HepG2 (cell line): ENCODE results near the gene GIPC2. TPM values are rescaled to one million over a fixed set of nuclear protein-coding genes. Genes with fewer than 3 reads are reported as not detected.
A peak's percentile ranks its signal among the peaks of the same experiment; 100 is the strongest.

ENCODE experiments used
- CHD2 ChIP-seq: IDR thresholded peaks from 2 replicates; pipeline ENCODE4 v1.6.1; 2011; ENCODE audit warnings: low read depth, low read length, improper control_type of control experiment
- FOXP1 ChIP-seq, 2 experiments: fragments of 450-650 bp in 1 of 2; IDR thresholded peaks; 2 replicates each; pipeline ENCODE4 v1.6.1; 2017 to 2018; ENCODE audit warnings: antibody characterized with exemption in 1 of 2
- HOXA9 ChIP-seq: sonication (generic); formaldehyde crosslinking; IDR thresholded peaks from 2 replicates; pipeline ENCODE4 v1.8.1; 2022; ENCODE audit warnings: missing genetic modification reagents, mild to moderate bottlenecking, moderate library complexity, borderline replicate concordance
- KDM5B ChIP-seq: sonication (generic); formaldehyde crosslinking; IDR thresholded peaks from 2 replicates; pipeline ENCODE4 v1.4.0; 2020; ENCODE audit warnings: missing genetic modification reagents, mild to moderate bottlenecking, borderline replicate concordance
- NFE2L1 ChIP-seq: sonication (generic); formaldehyde crosslinking; IDR thresholded peaks from 2 replicates; pipeline ENCODE4 v1.4.0; 2020; ENCODE audit warnings: missing genetic modification reagents, mild to moderate bottlenecking, borderline replicate concordance
- NFRKB ChIP-seq: fragments of 450-650 bp; IDR thresholded peaks from 2 replicates; pipeline ENCODE4 v1.6.1; 2017
- SCMH1 ChIP-seq: sonication (generic); formaldehyde crosslinking; IDR thresholded peaks from 2 replicates; pipeline ENCODE4 v1.9.0; 2021; ENCODE audit warnings: missing genetic modification reagents, mild to moderate bottlenecking, borderline replicate concordance
- SMARCE1 ChIP-seq: fragments of 450-650 bp; IDR thresholded peaks from 2 replicates; pipeline ENCODE4 v1.6.1; 2017; ENCODE audit warnings: borderline replicate concordance
- SYNCRIP ChIP-seq: fragments of 200-400 bp; formaldehyde crosslinking; IDR thresholded peaks from 2 replicates; pipeline ENCODE4 v1.6.1; 2018; ENCODE audit warnings: mild to moderate bottlenecking, low read depth, low read length; ENCODE audit not compliant: insufficient read depth
- TAF15 ChIP-seq: fragments of 200-400 bp; formaldehyde crosslinking; IDR thresholded peaks from one replicate; pipeline ENCODE4 v1.6.1; 2018; ENCODE audit warnings: mild to moderate bottlenecking, low read depth, low read length; ENCODE audit not compliant: poor library complexity, severe bottlenecking
- XBP1 ChIP-seq: sonication (generic); formaldehyde crosslinking; IDR thresholded peaks from 2 replicates; pipeline ENCODE4 v1.5.0; 2020; ENCODE audit warnings: missing genetic modification reagents
- ZBTB42 ChIP-seq: sonication (generic); formaldehyde crosslinking; IDR thresholded peaks from 2 replicates; pipeline ENCODE4 v1.5.0; 2020; ENCODE audit warnings: mild to moderate bottlenecking, missing genetic modification reagents
- ZNF263 ChIP-seq: sonication (generic); formaldehyde crosslinking; IDR thresholded peaks from 2 replicates; pipeline ENCODE4 v1.4.0; 2020; ENCODE audit warnings: missing genetic modification reagents
- ZNF569 ChIP-seq: sonication (generic); formaldehyde crosslinking; IDR thresholded peaks from 2 replicates; pipeline ENCODE4 v1.5.0; 2020; ENCODE audit warnings: mild to moderate bottlenecking, missing genetic modification reagents, moderate library complexity, borderline replicate concordance
- ZSCAN29 ChIP-seq: sonication (generic); formaldehyde crosslinking; conservative IDR thresholded peaks from 2 replicates; pipeline ENCODE4 v1.4.0; 2020; ENCODE audit warnings: mild to moderate bottlenecking, missing genetic modification reagents
- polyA plus RNA-seq, 8 experiments: library from polyadenylated mRNA; depleted of rRNA in 3 of 8; stranded (reverse) in 7 of 8; unstranded in 1 of 8; fragments of >200 nt; fragmentation: Illumina TruSeq in 4 of 8; extraction: Trizol in 4 of 8; gene quantifications; 2 replicates each; pipeline versions ENCODE4 v1.2.1 to v1.2.3, GENCODE V29; 2011 to 2016; ENCODE audit warnings: low read depth in 4 of 8, missing spikeins in 1 of 8, mixed read lengths in 1 of 8; ENCODE audit not compliant: insufficient read depth in 1 of 8
- total RNA-seq, 5 experiments: library from RNA; depleted of rRNA; stranded (reverse); fragments of >200 nt; fragmentation: Illumina TruSeq; extraction: Trizol; gene quantifications; 2 replicates each; pipeline ENCODE4 v1.2.3, GENCODE V29; 2016; ENCODE audit warnings: low read depth in 1 of 5
- TF ChIP-seq, protein P1 (sequence below): sonication (generic); formaldehyde crosslinking; IDR thresholded peaks from 2 replicates; pipeline ENCODE4 v1.5.0; 2020; ENCODE audit warnings: missing genetic modification reagents, mild to moderate bottlenecking, borderline replicate concordance
- TF ChIP-seq, protein P2 (sequence below): sonication (generic); formaldehyde crosslinking; IDR thresholded peaks from 2 replicates; pipeline ENCODE4 v1.8.0; 2022; ENCODE audit warnings: mild to moderate bottlenecking, missing genetic modification reagents
- TF ChIP-seq, protein P3 (sequence below): sonication (generic); formaldehyde crosslinking; IDR thresholded peaks from 2 replicates; pipeline ENCODE4 v1.8.1; 2023; ENCODE audit warnings: missing genetic modification reagents, mild to moderate bottlenecking, borderline replicate concordance
- TF ChIP-seq, protein P4 (sequence below): sonication (generic); formaldehyde crosslinking; IDR thresholded peaks from 2 replicates; pipeline ENCODE4 v1.4.0; 2020; ENCODE audit warnings: mild to moderate bottlenecking, missing genetic modification reagents, borderline replicate concordance
- TF ChIP-seq, protein P5 (sequence below): sonication (generic); formaldehyde crosslinking; IDR thresholded peaks from 2 replicates; pipeline ENCODE4 v1.5.1; 2020; ENCODE audit warnings: mild to moderate bottlenecking, missing genetic modification reagents, borderline replicate concordance
- TF ChIP-seq, protein P6 (sequence below): sonication (generic); formaldehyde crosslinking; IDR thresholded peaks from 2 replicates; pipeline ENCODE4 v1.4.0; 2020; ENCODE audit warnings: mild to moderate bottlenecking, missing genetic modification reagents

GIPC2 gene
- total and polyA plus RNA-seq, 2 of the 13 experiments (the other 11 are each of a cell fraction or from before 2014, with no cell fraction given) = 6.1 to 21.6 TPM

DNA sequence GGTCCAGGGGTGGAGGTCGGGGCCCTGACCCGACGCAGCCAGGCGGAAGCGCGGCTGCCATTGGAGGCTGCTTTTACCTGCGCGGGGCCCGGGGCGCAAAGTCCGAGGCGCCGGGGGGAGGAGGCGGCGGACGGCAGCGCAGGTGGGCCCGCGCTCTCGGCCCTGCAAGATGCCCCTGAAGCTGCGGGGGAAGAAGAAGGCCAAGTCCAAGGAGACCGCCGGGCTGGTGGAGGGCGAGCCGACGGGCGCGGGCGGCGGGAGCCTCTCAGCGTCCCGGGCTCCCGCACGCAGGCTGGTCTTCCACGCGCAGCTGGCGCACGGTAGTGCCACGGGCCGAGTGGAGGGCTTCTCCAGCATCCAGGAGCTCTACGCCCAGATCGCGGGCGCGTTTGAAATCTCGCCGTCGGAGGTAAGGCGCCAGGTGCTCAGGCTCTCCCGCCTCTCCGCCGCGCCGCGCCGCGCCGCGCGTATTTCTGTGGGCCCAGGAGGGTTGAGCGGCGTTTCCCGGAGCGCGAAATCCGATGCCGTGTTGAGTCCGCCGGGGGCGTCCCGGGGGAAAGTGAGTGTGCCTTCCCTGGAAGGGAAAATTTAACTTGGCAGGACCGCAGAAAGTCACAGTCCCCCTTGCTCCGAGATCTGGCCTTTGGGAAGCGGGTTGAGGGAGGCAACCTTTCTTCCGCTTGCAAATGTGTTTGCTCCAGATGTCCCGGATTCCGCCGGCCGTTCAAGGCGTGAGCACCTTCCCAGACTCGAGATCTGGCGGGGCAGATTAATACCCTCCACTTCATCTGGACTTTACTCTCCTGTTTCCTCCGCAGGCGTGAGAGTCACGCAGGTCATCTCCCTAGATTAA lies at the start of gene GIPC2 (continued):
- TF ChIP-seq, protein P1, sequence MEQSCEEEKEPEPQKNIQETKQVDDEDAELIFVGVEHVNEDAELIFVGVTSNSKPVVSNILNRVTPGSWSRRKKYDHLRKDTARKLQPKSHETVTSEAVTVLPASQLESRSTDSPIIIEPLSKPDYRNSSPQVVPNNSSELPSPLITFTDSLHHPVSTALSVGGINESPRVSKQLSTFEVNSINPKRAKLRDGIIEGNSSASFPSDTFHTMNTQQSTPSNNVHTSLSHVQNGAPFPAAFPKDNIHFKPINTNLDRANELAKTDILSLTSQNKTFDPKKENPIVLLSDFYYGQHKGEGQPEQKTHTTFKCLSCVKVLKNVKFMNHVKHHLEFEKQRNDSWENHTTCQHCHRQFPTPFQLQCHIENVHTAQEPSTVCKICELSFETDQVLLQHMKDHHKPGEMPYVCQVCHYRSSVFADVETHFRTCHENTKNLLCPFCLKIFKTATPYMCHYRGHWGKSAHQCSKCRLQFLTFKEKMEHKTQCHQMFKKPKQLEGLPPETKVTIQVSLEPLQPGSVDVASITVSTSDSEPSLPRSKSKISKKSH (CRISPR knock-in tag) = no peak
- TF ChIP-seq CHD2 (no peak), SMARCE1 (no peak), SCMH1 (CRISPR knock-in tag) (no peak), TAF15 (peak; percentile 38), ZNF569 (CRISPR knock-in tag) (no peak), ZBTB42 (no peak), FOXP1 (IDR thresholded peaks at IDR 0.05) (no peak), FOXP1 (CRISPR knock-in tag; IDR thresholded peaks at IDR 0.05) (no peak), SYNCRIP (no peak), ZNF263 (CRISPR knock-in tag) (0 out of 2 replicates have a peak, but pooled peaks have one; percentile 9), HOXA9 (CRISPR knock-in tag) (0 out of 2 replicates have a peak, but pooled peaks have one; percentile 25), NFRKB (no peak), NFE2L1 (CRISPR knock-in tag) (peak; percentile 20; the same call in 1 of the 2 replicates), KDM5B (CRISPR knock-in tag) (peak; percentile 84; the same call in 1 of the 2 replicates), XBP1 (CRISPR knock-in tag) (no peak), ZSCAN29 (no peak)
- TF ChIP-seq, protein P2, sequence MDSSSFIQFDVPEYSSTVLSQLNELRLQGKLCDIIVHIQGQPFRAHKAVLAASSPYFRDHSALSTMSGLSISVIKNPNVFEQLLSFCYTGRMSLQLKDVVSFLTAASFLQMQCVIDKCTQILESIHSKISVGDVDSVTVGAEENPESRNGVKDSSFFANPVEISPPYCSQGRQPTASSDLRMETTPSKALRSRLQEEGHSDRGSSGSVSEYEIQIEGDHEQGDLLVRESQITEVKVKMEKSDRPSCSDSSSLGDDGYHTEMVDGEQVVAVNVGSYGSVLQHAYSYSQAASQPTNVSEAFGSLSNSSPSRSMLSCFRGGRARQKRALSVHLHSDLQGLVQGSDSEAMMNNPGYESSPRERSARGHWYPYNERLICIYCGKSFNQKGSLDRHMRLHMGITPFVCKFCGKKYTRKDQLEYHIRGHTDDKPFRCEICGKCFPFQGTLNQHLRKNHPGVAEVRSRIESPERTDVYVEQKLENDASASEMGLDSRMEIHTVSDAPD (CRISPR knock-in tag) = no peak
- TF ChIP-seq, protein P3, sequence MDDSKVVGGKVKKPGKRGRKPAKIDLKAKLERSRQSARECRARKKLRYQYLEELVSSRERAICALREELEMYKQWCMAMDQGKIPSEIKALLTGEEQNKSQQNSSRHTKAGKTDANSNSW (CRISPR knock-in tag) = no peak; the same call in 1 of the 2 replicates
- TF ChIP-seq, protein P4, sequence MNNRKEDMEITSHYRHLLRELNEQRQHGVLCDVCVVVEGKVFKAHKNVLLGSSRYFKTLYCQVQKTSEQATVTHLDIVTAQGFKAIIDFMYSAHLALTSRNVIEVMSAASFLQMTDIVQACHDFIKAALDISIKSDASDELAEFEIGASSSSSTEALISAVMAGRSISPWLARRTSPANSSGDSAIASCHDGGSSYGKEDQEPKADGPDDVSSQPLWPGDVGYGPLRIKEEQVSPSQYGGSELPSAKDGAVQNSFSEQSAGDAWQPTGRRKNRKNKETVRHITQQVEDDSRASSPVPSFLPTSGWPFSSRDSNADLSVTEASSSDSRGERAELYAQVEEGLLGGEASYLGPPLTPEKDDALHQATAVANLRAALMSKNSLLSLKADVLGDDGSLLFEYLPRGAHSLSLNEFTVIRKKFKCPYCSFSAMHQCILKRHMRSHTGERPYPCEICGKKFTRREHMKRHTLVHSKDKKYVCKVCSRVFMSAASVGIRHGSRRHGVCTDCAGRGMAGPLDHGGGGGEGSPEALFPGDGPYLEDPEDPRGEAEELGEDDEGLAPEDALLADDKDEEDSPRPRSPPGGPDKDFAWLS = no peak
- TF ChIP-seq, protein P5, sequence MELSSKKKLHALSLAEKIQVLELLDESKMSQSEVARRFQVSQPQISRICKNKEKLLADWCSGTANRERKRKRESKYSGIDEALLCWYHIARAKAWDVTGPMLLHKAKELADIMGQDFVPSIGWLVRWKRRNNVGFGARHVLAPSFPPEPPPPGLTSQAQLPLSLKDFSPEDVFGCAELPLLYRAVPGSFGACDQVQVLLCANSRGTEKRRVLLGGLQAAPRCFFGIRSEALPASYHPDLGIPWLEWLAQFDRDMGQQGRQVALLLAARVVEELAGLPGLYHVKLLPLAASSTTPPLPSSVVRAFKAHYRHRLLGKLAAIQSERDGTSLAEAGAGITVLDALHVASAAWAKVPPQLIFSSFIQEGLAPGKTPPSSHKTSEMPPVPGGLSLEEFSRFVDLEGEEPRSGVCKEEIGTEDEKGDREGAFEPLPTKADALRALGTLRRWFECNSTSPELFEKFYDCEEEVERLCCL (CRISPR knock-in tag) = no peak
- TF ChIP-seq, protein P6, sequence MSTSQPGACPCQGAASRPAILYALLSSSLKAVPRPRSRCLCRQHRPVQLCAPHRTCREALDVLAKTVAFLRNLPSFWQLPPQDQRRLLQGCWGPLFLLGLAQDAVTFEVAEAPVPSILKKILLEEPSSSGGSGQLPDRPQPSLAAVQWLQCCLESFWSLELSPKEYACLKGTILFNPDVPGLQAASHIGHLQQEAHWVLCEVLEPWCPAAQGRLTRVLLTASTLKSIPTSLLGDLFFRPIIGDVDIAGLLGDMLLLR (CRISPR knock-in tag) = no peak
